HG02970 (cell line): Measurements from ENCODE around the gene NEDD4L.

Experiments used
- ATAC-seq: cut with Tn5 transposase; IDR thresholded peaks from one replicate; pipeline ENCODE4 v1.9.1; 2021; ENCODE audit warnings: mild to moderate bottlenecking, moderate library complexity, moderate number of reproducible peaks; ENCODE audit not compliant: unreplicated experiment, low FRiP score

The NEDD4L gene

DNA sequence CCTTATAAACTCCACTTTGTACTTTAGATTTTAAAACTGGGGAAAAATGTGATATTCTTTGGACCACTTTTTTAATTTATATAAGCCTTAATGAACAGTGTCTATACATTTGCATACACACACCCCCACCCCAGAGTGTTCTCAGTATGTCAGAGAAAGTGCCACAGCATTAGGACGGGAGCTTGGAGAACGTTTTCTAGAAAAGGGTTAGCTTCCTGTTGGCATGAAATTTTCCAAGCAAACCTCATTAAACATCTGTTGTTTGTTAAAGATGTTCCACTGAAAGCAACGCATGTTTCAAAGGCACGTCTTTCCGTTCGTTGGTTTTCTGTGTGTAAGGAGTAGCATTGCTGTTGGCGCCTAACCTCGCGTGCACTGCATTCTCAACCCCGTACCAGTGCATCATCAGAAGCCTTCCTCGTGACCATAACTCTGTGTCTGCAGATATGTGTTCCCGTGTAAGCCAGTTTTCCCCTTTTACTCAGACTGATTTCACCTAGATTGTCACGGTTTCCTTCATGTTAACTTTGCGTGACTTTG lies 356.4 kb downstream of the NEDD4L start:
- no peak for ATAC-seq

GRCh38 chr18:58401191-58401590 lies 357.2 kb downstream of the NEDD4L start:
- no peak for ATAC-seq

DNA sequence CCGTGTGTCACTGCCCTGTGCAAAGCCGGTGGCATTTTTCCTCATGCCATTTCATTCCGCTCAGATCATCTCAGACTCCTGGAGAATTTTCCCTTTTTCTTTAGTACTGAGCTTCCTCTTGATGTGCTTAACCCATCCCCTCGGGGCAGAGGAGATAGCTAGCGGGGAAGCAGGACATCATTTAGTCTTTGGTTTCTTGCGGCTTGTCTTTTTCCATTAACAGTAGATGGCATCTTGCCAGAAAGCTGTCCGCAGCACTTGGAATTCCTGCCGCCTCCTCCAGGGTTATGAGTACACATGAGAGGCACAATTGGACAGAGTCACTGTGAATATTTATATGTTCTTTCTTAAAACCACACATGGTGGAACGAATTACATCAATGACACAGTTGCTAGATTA lies 358.2 kb downstream of the NEDD4L start:
- no peak for ATAC-seq

- ATAC-seq = no peak
These were observed 359.1 kb downstream of the NEDD4L start for GRCh38 chr18:58402951-58403702.

DNA sequence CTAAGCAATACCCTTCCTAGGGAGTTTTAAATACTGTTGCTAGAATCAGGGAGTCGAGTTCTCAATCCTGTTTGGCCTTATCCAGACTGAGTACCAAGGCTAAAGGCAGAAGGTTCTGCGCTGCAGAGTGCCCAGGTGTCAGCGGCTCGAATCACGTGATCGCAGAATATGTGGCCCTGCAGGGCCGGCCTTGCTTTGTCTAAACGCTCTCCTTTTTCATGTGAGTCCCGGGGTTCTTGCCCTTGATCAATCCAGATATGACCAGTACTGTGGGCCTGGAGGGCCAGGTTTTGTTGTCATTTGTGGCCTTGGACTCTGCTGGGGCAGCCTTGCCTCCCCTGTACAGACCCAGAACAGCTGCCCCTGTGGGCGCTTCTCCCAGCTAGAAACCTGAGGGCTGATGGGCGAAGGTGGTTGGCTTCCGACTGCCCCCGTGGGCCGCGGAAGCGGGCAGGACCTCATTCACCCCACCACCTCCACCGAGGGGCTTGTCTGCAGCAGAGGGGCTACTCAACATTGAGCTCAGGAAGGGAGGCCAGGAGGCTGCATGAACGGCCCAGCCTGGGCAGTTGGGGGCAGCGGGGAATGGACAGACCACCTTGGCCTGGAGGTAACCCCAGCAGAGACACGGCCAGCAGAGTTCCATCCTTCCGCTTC lies 359.9 kb downstream of the NEDD4L start:
- no peak for ATAC-seq

GRCh38 chr18:58405107-58405898 lies 361.3 kb downstream of the NEDD4L start:
- no peak for ATAC-seq

DNA sequence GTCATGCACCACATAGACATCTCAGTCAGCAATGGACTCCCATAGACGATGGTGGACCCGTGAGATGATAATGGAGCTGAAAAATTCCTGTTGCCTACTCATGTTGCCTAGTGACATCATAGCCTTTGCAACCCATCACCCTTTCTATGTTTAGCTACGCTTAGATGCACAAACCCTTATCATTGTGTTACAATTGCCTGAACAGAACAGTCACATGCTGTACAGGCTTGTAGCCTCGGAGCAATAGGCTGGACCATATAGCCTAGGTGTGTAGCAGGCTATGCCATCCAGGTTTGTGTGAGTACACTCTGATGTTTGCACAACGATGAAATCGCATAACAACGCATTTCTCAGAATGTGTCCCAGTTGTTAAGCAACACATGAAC lies 363.2 kb downstream of the NEDD4L start:
- no peak for ATAC-seq

DNA sequence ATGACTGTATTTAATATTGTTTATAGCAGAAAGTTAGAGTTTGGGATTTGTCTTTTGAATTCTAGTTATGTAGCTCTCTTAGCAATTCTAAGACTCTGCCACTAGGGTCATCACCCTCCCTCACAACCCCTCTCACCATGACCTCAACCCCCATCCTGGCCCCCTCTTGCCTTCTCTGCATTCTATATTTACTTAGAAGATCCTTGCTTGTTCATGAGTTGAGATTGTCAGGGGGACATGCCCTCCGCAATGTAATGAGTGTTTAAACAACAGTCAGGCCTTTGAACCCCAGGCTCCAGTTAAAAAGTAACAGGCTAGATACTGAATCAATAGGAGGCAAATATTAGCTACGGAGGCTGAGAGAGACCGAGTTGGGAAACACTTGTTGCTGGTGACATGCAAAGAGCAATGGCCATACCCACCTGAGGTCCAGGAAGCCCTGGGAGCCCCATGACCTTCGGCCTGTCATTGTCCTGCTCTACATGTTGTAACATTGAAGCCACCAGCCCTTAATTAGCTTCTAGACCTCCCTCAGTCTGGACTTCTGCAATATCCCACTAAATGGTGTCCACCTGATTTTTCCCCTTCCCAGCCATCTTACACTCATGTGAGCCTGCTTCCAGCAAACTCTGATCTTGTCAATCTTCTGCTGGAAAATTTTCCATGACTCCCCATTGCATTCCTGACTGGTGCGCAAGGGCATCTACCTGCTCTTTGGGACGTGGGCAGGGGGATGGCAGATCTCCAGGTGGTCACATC lies 363.8 kb downstream of the NEDD4L start:
- no peak for ATAC-seq

GRCh38 chr18:58408665-58409064 lies 364.6 kb downstream of the NEDD4L start:
- no peak for ATAC-seq

DNA sequence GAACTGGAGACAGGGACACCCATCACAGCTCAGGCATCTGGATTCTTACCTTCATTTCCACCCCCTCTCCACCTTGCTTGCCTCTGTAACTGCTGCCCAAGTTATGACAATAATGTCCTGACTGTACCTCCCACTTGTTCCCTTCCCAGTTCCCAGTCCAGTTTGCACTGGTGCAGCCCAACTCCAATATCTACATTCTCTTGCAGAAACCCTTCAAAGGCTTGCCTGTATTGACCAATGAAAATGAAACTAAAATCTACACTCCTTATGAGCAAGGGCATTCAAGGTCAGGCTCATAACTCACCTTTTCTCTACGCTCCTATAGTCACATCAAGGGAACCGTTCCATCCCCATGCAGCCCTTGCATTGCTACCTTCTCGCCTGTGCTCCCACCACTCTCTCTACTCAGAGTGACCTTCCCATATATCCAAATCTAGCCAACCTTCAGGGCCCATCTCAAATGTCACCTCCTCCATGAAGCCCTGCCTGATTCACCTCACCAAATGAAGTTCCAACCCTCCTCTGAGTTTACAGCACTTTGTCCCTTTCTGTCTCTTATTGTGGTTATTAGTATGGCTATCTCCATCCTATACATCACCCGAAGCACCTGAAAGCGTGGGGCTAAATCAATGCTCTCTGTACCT lies 365.9 kb downstream of the NEDD4L start:
- no peak for ATAC-seq

DNA sequence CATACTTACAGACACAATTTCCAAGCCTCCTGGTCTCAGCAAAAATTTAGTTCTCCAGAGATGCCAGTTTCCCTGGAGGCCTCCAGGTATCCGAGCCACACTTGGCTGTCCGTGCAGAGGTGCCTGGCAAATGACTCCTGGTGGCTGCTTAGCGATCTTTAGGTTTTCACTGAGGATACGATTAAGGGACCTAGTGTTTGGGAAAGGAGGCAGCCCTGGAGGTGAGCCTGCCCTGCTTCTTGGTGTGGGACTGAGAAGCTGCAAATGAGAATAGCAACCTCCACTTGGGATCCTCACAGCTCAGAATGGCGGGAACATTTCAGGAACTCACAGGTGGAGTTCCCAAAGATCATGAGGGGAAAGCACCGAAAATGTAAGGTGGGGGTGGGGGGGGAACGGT lies 367.3 kb downstream of the NEDD4L start:
- ATAC-seq = no peak

DNA sequence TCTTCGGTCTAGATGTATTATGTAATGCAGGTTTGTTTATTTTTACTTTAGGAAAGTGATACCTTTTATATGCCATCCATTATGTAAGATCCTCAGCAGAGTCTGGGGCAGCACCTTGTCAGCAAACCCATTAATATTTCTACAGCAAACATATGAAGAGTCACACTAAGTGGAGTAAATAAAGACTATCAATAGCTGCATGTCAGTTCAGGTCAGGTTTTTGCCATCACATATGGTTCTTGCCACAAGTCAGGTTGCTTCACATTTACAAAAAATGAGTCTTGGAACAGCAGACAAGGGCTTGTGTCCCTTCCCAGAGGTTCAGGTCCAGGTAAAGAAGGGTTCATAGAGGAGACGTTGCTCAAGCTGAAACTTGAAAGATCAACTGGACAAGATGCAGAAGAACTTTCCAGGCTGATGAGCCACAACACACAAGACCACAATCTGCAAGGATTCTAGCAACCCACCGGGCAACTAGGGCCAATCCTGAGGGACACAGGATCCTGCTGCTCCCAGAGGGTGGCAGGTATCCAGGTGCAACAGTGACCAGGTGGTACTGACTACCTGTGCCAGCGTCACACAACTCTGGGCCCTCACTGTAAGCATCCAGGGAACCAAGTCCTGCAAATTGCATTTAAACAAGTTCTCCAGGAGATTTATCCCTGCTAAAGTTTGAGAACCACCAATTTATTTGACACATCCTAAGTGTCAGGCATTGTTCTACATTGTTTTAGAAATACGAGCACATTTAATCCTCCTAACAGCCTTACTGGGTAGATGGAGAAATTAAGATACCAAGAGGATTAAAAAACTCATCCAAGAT lies 369.0 kb downstream of the NEDD4L start:
- no peak for ATAC-seq

- no peak for ATAC-seq
These were observed 369.9 kb downstream of the NEDD4L start for GRCh38 chr18:58413667-58414628.

DNA sequence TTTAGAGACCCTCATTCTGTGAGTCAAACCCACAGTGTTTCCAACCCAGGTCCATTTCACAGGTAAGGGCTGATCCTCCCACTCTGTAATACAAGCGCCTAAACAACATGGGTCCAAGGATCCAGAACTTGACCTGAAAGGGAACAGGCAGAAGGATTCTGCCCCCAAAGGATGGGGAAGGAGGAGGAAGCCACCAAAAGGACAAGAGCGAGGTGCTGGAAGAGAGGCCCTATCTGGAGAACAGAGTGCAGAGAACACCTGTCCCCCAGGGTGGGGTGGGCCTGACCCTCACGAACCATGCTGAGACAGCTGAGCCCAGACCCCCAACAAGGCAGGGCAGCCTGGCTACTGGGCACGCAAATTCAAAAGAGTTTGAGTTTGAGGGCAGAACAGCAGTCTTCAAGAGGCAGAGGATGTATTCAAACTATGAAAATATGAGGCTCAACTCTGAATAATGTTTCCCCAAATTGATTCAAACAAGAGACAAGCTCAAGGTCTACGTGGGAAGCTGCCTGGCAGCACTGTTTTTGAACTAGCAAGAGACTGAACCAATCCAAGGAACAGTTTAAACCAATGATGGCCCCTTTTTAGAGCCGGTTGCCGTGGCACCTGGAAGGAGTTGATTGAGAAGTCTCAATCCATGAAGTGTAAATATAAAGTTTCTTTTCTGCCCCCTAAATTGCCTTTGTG lies 372.1 kb downstream of the NEDD4L start:
- no peak for ATAC-seq

- ATAC-seq = no peak
These were observed 373.0 kb downstream of the NEDD4L start for GRCh38 chr18:58416704-58417683.

GRCh38 chr18:58417752-58418151 lies 373.7 kb downstream of the NEDD4L start:
- ATAC-seq = no peak
